Fibroblast of pulmonary artery (primary cell): Measurements from ENCODE around the gene NPRL2.

Source experiments
- DNase-seq: peaks from one replicate; pipeline ENCODE4 v3.0.0-alpha.2; 2010; ENCODE audit warnings: low read depth
- H3K4me3 ChIP-seq: replicated peaks from 2 replicates; pipeline ENCODE4 v1.5.1; 2011; ENCODE audit warnings: low read depth, mild to moderate bottlenecking, control low read depth, low read length, moderate library complexity
- TF ChIP-seq, protein P1 (sequence below): IDR thresholded peaks from 2 replicates; pipeline ENCODE4 v1.5.1; 2011; ENCODE audit warnings: mild to moderate bottlenecking, control low read depth, low read length, inconsistent platforms; ENCODE audit errors: missing control alignments

NPRL2 gene

GRCh38 chr3:50323092-50323600 lies 27.4 kb downstream of the NPRL2 start:
- no peak for DNase-seq
- TF ChIP-seq, protein P1, sequence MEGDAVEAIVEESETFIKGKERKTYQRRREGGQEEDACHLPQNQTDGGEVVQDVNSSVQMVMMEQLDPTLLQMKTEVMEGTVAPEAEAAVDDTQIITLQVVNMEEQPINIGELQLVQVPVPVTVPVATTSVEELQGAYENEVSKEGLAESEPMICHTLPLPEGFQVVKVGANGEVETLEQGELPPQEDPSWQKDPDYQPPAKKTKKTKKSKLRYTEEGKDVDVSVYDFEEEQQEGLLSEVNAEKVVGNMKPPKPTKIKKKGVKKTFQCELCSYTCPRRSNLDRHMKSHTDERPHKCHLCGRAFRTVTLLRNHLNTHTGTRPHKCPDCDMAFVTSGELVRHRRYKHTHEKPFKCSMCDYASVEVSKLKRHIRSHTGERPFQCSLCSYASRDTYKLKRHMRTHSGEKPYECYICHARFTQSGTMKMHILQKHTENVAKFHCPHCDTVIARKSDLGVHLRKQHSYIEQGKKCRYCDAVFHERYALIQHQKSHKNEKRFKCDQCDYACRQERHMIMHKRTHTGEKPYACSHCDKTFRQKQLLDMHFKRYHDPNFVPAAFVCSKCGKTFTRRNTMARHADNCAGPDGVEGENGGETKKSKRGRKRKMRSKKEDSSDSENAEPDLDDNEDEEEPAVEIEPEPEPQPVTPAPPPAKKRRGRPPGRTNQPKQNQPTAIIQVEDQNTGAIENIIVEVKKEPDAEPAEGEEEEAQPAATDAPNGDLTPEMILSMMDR = no peak

DNA sequence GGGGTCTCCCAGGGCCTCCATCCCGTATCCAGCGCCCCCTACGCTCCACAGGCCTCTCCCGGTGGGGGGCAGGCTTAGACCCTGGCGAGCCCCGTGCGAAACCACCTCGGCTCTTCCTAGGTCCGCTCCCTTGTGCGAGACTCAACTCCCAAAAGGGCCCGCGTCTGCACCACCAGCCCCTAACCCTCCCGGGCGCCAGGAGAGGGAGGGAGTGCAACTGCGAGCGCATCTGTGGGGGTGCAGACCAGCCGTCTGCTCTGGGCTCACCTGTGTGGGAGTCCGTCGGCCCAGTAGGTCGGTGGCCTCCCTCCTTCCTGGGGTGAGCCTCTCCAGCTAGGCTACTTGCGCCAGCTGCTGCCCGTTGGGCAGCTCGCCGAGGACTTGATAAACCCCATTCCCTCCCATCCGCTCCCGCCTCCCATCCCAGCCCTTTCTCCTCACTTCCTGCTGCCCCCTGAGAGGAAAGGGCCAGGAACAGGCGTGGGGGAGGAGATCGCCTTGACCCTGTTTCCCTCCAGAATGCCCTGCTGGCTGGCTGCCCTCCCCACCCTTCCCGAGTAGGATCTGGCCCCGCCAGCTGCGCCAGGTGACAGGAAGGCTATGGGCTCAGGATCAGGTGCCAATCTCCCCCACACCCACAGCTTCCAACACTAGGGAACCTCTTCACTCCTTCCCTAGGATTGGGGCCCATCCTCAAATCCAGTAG lies 28.0 kb downstream of the NPRL2 start, which contains the start of gene HYAL2:
TSS of gene HYAL2 (minus strand) at position 360 of the 706 bp plus-strand sequence. CDS start 2,256 bp downstream, outside the sequence.
- peak; percentile 62 for DNase-seq
- TF ChIP-seq, protein P1 = no peak
- H3K4me3 ChIP-seq = peak within 1 kb of the TSS; percentile 79

More at GRCh38 chr3:50323092-50323600, 27.4 kb downstream of the NPRL2 start:
- peak overlapping the region; percentile 79 for H3K4me3 ChIP-seq

DNA sequence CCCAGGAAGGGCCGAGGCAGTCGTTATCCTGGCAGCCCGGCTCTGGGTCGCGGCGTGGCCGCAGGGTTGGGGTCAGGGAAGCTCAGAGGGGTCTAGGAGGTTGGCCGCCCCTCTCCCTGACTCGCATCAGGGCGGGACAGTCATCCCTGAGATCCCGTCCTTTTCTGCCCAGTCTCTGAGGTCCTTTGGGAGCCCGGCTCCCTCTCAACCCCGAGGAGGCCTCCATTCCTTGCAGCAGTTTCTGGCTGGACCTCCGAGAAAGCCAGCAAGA lies 28.5 kb downstream of the NPRL2 start:
- TF ChIP-seq, protein P1 = no peak
- DNase-seq = no peak
- H3K4me3 ChIP-seq = peak overlapping the region; percentile 79

GRCh38 chr3:50321336-50322114 lies 29.1 kb downstream of the NPRL2 start:
- peak overlapping the region; percentile 79 for H3K4me3 ChIP-seq
- DNase-seq = peak; percentile 89
- TF ChIP-seq, protein P1 = peak; percentile 53

DNA sequence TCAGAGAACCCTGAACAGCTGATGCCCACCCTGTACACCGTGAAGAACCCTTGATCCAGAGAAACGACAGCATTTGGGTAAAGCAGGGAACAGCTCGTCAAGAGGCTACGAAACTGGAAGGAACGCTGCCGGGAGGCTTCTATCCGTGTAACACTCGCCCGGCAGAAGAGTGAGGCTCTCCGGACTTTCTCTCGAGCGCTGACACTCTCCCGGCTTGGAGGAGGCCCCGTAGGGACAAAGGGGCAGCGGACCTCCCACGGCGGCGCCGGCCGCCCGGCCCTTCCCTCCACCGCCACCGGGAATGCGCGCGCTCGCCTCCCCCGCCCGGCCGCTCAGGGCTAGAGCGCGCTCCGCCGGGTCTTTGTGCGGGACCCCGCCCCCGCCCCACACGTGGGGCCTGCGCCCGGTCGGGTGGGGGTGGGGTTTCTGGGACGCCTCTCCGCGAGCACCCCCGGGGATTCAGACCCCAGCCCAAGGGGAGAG lies 29.7 kb downstream of the NPRL2 start:
- TF ChIP-seq, protein P1 = no peak
- peak; percentile 69 for DNase-seq
- peak overlapping the region; percentile 79 for H3K4me3 ChIP-seq

DNA sequence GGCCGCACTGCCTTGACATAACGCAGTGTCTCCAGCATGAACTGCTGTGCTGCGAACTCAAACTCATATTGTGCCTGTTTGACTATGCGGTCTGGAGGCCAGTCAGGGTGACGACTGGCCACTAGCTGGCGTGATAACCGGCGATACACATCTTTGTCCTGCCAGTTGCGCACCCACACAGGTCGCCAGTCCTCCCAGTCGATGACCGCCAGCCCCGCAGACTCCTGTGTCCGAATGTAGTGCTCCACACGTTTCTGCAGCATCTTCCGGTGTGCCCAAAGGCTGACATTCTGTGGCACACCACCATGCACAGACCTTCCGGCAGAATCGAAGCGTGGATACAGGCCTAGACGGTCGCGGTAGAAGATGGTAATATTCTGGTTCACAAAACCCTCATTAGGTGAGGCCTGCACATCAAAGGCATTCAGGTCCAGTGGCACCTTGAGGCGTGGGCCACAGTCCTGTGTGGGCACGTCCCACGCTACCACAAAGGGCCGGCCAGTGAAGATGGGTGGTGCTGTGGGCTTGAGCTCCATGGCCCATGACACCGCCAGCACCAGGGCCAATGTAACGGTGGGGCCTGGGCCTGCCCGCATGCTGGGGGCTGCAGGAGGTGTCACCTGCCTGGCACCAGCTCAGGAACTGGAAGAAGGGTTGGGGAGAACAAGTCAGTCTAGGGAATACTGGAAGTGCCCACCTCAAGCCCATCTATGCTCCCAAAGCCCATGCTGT lies 30.5 kb downstream of the NPRL2 start:
- peak overlapping the region; percentile 79 for H3K4me3 ChIP-seq
- DNase-seq = no peak
- TF ChIP-seq, protein P1 = no peak
